GM10847 (cell line): ENCODE measurements around the gene NFIC.

Experiments
- POLR2A ChIP-seq: IDR thresholded peaks from 2 replicates; pipeline ENCODE4 v1.6.1; 2011; ENCODE audit not compliant: insufficient read length; ENCODE audit errors: extremely low read depth

NFIC gene

DNA sequence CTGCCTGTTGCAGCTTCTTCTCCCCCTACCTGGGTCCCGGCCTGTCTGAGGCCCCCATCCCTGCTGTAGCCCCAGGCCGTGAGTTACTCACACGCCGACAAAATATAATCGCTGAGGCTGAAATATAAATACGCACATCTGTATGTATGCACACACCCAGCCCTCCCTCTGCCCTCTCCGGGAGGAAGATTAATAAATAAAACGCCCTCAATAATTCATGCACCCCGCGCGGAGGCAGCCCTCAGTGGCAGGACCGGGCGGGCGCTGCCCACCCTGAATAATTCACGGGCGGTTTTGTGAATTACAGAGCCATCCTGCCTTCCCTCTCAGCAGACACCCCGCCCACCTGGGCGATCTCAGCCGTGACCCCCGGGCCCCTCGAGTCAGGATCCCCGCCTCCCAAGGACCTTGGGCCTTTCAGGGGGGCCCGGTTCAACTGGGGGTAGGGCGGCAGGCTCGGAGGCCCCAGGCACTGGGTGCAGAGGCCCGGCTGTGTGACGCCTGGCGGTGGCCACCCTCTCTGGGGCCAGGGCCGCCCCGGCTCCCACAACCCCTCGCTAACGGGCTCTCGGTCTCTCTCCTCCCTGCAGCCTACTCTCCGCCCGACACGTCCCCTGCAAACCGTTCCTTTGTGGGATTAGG is 89.7 kb downstream of the NFIC start:
- TF ChIP-seq POLR2A, result no peak

DNA sequence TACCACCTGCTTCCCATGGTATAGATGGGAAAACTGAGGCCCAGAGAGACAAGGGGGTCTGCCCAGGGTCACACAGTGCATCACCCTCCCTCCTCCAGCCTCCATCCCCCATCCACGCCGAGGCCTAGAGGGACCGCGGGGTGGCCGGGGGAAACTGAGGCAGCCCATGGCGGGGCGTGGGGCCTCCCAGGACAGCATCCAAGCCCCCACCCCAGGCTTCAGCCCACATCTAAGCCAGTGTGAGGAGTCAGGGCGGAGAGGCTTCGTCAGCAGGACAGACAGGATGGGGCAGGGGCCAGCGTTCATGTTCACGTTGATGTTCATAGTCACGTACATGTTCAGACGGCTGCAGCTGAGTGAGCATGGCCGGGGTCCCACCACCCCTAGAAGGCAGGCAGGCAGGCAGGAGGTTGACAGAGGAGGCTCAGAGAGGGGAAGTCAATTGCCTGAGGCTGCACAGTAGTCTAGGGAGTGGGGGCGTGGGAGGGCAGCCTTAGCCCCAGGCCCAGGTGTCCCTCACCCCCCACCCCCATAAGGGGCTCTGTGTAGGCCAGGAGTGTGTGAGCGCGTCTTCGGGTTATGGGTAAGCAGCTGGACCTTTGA is 90.6 kb downstream of the NFIC start:
- no peak for TF ChIP-seq POLR2A

DNA sequence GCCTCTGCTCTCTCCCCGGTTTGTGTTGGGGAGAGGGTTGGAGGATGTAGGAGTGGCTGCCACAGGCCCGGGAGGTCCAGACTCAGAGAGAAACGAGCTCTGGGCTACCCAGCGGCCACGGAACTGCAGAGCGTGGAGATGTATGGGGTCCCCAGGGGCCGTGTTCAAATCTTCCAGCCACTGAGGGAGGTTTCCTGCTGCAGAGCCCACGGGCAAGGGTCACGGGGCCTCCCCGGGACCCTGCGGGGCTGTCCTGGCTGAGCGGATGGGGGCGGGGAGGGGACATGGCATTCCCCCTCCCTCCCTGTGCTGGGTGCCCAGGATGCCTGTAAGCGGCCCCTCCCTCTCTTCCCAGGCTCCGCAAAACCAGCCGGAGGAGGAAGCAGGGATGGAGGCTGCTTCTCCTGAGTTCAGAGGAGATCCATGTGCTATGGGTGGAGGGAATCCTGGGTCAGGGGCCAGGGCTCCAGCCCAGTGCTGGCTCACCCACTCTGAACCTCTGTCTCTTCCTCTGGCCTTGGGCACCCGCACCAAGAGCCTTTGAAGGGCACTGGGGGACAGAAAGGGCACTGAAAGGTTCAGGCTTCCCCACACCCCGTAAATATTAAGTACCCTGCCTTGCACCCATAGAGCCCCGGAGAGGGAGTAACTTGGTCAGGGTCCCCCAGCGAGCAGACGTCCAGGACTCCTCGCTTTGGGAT is 91.3 kb downstream of the NFIC start:
- no peak for TF ChIP-seq POLR2A

DNA sequence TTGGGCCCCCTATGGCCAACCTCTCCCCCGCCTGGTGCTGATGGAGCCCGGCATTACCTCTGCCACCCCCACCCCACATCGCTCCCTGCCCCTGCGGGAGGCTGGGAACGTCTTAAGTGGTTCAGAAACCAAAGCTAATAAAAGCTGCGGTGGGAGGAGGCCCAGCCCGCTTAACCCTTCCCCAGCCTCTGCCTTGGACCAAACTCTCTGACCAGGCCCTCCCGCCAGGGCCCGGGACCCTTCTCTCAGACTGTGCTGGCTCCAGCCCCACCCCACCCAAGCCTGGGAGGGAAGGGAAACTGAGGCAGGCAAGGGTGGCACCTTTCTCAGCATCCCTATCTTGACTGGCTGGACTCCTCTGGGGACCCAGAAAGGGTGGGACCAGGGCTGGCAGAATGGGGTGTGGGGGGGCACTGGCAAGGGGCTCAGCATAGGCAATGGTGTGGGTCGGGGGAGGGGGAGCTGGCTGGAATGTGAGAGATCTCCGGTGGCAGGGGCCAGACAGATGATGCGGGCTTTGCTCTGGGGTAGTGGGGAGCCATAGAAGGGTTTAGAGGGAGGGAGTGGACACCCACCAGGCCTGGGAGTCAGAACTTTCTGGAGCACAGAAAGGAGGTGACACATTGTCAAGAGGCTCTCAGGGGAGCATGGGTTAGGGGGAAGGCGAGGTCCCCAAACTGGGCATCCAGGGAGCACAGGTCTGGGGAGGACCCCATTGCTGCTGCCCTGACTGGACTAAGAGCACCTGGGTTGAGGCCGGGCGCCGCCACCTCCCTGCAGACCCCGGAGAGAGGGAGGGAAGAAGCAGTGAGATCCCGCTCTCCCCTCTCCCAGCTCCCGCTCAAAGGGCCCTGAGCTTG is 92.1 kb downstream of the NFIC start:
- no peak for TF ChIP-seq POLR2A

DNA sequence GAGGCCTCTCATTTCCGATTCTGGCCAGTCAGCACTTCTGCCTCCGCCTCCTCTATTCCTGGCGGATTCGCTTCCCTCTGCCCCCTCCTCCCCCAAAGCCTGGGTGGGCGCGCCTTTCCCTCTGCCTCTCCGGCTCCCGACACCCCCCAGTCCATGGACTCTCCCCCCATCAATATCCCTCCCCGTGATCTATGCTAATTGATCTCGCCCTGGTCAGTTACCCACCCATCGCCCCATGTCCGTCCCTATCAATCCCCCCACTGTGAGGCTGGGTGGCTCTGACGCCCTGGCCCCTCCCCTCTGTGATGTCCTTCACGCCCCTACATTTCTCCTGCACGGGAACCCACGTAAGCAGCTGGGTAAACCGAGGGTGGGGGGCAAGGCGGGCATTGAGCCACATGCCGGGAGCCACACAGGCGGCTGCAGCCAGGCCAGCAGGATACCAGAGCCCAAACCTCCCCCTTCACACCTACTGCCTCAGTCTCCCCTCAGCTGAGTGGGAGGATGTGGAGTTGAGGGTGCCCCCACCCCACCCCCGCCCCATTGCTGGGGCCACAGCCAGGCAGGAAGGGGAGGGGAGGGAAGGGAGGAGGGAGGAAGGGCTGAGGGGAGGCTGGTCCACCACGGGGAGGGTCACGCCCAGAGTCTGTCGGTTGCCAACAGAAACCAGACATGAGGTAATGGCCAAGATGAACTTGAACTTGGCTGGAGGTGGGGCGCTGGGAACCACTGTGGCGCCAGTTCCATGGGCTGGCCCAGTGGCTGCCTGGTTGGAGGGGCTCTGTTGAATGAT is 92.9 kb downstream of the NFIC start:
- no peak for TF ChIP-seq POLR2A

DNA sequence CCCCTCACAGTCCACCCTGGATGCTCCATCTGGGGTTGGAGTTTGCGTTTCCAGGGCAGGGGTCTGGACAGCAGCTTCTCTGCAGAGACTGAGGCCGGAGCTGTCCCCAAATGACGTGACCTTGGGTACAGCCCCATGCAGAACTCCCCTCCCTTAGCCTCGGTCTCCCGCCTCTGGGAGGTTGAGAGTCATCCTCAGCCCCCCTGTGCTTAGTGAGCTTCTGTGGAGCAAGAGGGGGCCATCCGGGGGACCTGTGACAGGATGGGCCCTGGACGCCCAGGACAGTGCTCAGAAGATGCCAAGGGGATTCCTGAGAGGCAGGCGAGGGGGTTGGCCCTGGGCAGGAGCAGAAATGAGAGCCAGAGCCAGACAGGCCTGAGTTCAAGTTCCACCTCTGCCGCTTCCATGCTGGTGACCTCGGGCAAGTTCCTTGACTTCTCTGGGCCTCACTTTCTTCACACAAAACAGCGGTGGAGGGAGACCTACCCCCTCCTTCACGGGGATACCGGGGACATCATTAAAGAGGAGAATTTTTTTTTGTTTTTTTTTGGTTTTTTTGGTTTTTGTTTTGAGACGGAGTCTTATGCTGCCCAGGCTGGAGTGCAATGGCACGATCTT is 93.7 kb downstream of the NFIC start:
- TF ChIP-seq POLR2A, result no peak

DNA sequence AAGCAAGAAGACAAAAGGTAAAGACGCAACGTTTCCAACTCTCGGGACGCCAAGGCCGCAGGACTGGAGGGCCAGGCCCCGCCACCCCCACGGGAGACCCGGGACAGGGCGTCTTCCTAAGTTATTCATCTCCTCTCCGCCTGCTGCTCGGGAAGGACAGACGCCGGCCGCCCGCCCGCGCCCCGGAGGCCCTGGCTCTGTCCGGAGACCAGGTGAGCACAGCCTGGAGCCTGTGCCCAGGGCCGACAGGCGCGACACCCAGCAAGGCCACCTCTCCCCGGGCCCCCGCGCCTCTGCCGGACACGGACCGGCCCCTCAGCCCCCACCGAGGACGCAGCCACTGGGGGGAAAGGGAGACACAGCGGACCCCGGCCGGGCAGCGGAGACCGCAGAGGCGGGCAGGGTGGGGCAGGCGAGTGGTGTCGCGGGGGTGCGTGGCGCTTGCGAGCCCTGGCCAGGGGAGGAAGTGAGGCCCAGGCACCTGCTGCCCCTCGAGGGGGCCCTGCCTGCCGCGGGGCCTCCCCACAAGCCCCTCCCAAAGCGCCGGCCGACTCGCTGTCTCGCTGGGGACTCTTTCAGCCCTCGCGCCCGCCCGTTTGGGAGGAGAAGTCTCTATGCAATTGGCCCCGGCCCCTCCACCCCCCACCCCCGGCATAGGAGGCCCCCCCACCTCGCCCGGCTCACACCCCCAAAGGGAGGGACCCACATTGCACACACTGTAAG is 96.8 kb downstream of the NFIC start:
- no peak for TF ChIP-seq POLR2A

DNA sequence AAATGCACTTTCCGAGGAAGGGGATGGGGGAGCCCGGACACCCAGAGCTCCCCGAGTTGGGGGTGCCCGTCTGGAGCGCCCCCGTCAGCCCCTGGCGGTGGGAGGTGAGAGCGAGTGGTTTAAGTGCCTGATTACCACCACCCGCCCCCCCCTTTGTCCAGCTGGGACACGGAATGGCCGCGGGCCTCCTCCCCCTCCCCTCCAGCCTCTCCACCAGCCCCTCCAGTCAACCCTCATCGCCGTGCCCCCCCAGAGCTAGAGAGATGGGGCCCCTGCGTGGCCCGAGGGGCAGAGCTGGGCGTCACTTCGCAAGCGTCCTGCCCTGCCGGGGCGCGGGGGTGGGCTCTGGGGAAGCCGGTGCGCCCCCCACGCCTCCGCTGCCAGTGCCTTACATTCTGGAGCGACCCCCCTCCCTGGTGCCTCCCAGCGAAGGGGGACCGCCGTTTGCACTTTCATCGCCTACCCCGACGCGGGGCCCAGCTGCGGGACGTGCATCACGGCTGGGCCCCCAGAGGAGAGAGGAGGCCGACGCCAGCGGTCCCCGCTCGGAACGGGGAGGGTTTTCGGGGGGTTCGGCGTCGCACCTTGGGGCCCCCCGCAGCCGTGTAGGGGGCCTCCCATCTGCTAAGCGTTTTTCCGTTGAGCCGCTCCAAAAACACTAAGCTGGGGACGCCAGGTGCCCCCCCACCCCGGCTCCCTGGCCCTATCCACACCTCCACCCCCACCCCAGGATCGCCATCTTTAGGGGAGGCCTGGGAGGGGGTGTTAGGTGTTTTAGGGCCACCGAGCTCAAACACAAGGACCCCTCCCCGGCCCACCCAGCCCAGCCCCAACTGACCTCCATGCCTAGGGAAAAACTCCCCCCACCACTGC is 97.6 kb downstream of the NFIC start:
- no peak for TF ChIP-seq POLR2A

DNA sequence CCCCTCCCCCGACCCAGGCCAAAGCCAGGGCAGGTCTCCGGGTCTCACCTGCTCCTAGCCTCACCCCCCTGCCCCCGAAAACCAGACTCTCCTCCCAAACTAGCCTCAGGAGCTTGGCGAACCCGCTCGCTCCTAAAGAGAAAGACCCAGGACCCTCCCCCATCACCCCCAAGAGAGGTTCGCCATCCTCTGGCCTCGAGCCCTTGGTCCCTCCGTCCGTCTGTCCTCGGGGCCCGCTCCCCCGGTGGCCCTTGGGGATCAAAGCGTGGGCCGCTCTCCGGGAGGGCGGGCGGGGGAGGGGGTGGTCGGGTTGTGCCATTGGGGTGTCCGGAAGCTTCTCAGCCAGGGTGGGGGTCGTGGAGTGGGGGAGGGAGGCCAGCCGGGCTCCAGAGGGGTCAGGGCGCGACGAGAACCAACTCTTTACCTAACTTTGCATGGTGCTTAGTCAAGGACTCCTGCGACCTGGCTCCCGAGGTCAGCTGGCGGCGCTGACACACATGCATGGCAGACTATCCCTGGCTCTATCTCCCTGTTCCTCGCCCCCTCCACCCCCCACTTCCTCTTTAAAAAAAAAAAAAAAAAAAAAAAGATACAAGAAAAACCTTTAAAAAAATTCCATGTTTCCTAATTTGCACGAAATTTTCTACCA is 98.3 kb downstream of the NFIC start:
- TF ChIP-seq POLR2A, result no peak

DNA sequence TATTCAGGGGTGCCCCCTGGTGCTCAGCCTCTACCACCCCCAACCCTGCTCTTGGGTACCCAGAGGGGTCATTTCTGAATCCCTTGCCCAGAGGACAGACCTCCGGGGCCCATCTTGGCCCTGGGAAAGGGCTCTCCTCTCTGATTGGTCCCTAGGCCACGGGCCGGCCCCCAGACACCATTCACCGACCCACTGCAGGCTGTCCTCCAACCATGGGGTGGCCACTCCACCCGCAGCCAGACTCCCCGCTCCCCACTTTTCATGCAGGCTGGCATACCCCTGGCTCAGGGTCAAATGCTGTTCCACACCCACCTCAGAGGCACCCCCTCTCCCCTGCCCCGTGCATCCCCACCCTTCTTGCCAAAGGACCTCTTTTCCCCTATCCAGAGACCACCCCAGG is 99.2 kb downstream of the NFIC start:
- no peak for TF ChIP-seq POLR2A

DNA sequence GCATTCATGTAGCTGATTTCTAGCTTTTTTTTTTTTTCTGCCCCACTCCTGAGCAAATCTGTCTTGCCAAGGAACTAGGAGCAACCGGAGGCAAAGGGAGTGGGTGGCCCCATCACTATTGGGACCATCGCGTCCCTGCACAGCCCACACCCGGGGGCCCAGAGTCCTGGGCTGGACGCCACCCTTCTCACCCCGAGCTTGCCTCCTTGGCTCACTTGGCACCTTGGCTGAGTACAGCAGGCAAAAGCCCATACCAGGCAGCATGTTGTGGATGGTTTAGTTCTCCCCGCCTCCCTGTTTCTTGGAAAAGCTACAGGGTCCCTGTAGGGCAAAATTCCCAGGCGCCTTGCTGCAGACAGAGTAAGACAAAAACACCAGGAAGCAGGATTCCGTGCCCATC is 100.3 kb downstream of the NFIC start:
- no peak for TF ChIP-seq POLR2A

DNA sequence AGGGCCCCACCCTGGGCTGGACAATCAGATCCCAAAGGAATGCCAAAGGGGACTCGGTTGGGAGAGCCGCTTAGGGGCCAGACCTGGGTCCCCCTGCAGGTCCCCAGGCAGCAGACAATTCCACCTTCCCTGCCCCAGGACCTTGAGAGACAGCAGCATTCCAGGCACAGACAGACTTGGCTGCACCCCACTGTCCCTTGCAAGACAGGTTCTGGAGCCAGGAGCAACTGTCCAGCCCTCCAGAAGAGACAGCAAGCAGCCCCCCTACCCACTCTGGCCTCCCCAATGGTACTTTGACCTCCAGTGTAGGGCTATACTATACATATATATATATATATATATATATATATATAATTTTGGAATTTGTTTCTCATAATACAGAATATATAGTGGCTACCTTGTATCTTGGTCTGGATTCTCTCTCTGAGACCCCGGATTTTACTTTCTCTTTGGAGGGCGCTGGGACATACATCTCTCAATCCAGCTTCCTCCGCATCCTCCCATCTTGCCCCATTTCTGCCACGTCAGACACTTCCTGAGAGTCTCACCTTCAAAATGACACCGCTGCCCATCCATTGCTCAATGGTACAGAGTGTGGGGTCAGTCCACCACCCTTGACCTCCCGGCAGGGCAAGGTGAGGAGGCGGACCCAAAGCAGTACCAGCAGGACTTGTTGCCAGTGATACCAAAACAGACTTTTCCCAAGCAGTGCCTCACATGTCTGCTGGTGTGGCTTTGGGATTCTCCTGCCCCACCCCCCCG is 101.2 kb downstream of the NFIC start:
- no peak for TF ChIP-seq POLR2A
